Measurements from ENCODE around the gene ADCY5. TPM values are rescaled to one million over a fixed set of nuclear protein-coding genes. Genes with fewer than 3 reads are reported as not detected.

ADCY5 gene
- total and polyA plus RNA-seq, 8 donors, result 3.4 to 17.6 (median 14.2) TPM

DNA sequence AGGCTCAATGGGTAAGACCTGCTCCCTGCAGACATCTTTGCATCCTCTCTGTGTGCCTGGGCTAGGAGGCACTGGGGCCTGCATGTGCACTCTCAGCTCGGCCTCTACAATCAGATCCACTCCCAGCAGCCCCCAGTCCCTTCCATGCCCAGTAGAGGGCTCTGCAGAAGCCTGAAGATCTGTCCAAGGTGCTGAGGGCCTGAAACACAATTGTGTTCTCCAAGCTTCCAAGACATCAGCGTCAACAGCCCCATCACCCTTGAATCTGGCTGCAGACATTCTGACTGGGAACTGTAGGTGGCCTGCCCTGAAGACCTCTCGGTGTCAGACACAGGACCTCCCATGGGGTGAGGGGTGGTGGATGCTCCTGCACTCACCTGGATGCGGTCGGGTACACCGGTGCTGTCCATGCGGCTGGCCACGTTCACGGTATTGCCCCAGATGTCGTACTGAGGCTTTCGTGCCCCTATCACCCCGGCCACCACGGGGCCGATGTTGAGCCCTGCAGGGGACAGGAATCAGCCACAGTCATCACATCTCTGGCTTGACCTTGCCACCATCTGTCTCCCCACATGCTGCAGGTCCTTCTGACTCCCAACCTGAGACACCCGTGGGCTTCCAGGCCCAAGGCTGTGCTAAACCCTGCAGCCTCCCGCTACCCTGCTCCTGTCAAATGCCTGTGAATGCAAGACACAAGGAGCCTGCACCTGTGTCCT is 162.4 kb downstream of the ADCY5 start:
- no peak overlapping the region for H3K27ac ChIP-seq
- intact Hi-C loops (cut with DNase I), result no loop called here
- no peaks in the 10 kb centered on the region for H3K27me3 ChIP-seq
- H3K36me3 ChIP-seq, result no peaks in the 10 kb centered on the region
- no peak overlapping the region for H3K4me3 ChIP-seq
- no peaks in the 10 kb centered on the region for H3K4me1 ChIP-seq
- ATAC-seq (peak; percentile 85), DNase-seq (peak in 2 of 4 donors; percentile 15 to 53)
- no peaks in the 10 kb centered on the region for H3K9me3 ChIP-seq
- TF ChIP-seq CTCF (IDR thresholded peaks at IDR 0.05), result peak; percentile 42 to 60

GRCh38 chr3:123285931-123286307 is 163.0 kb downstream of the ADCY5 start:
- no peak for TF ChIP-seq CTCF (IDR thresholded peaks at IDR 0.05)
- H3K4me3 ChIP-seq, result no peak overlapping the region
- intact Hi-C loops (cut with DNase I), result no loop called here

DNA sequence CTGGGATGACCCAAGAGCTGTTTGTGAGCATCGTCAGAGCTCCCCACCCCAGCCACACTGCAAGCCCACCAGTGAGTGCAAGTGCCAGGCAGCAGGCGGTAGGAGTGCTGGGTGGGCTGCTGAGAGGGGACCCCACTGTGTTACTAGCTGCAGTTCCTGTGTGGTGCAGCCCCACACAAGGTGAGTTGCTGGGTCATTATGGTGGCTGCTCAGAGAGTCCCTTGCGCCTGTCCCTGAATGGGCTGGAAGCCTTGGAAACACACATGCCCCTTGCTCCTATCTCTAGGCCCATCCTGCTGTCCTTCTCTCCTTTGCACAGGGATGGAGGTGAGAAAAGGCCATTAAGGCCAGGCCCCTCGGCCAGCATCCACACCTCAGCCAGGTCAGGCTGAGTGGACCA is 163.4 kb downstream of the ADCY5 start:
- no peak for TF ChIP-seq CTCF (IDR thresholded peaks at IDR 0.05)

More at GRCh38 chr3:123285931-123286307, 163.0 kb downstream of the ADCY5 start:
- H3K27ac ChIP-seq, result no peak overlapping the region
- no peaks in the 10 kb centered on the region for H3K9me3 ChIP-seq
- ATAC-seq, result no peak
- no peaks in the 10 kb centered on the region for H3K4me1 ChIP-seq
- no peak for DNase-seq
- H3K27me3 ChIP-seq, result no peaks in the 10 kb centered on the region
- no peaks in the 10 kb centered on the region for H3K36me3 ChIP-seq

DNA sequence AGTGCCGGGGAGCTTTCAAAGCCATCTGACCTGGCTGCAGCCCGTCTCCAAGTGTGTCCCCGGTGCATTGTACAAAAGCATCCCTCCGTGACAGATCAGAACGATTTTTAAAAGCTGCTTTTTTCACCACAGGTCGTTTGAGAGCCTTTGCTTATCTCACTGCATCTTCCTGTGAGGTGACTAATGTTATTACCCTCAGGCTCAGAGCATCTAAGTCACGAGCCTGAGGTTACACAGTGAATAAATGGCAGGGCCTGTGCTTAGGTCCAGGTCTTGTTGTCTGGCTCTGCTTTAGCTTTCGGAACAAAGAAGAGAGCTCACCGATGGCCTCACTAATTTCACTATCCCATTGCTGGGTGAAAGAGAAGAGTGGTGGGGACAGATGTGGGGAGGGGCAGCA is 163.8 kb downstream of the ADCY5 start:
- Histone ChIP-seq H3K4me1 (no peaks in the 10 kb centered on the region), H3K36me3 (no peaks in the 10 kb centered on the region), H3K27me3 (no peaks in the 10 kb centered on the region), H3K9me3 (no peaks in the 10 kb centered on the region), H3K27ac (no peak overlapping the region), H3K4me3 (no peak overlapping the region)
- DNase-seq (no peak), ATAC-seq (no peak)
- TF ChIP-seq CTCF (IDR thresholded peaks at IDR 0.05), result no peak
- intact Hi-C loops (cut with DNase I), result no loop called here

More for the DNA sequence above, 163.4 kb downstream of the ADCY5 start:
- ATAC-seq (no peak), DNase-seq (no peak)
- Histone ChIP-seq H3K27me3 (no peaks in the 10 kb centered on the region), H3K4me3 (no peak overlapping the region), H3K9me3 (no peaks in the 10 kb centered on the region), H3K4me1 (no peaks in the 10 kb centered on the region), H3K36me3 (no peaks in the 10 kb centered on the region), H3K27ac (no peak overlapping the region)
- intact Hi-C loops (cut with DNase I), result no loop called here

GRCh38 chr3:123284399-123285010 is 164.4 kb downstream of the ADCY5 start:
- ATAC-seq (no peak), DNase-seq (no peak)
- no peaks in the 10 kb centered on the region for H3K9me3 ChIP-seq
- H3K4me1 ChIP-seq, result no peaks in the 10 kb centered on the region
- no peak overlapping the region for H3K4me3 ChIP-seq
- no peak for TF ChIP-seq CTCF (IDR thresholded peaks at IDR 0.05)
- intact Hi-C loops (cut with DNase I), result no loop called here
- no peak overlapping the region for H3K27ac ChIP-seq
- no peaks in the 10 kb centered on the region for H3K36me3 ChIP-seq
- H3K27me3 ChIP-seq, result no peaks in the 10 kb centered on the region
